Thyroid gland (tissue), 4 donors: ENCODE results near the gene PUDP. TPM values are rescaled to one million over a fixed set of nuclear protein-coding genes. Genes with fewer than 3 reads are reported as not detected.

Experiments used
- DNase-seq, 2 donors: peaks; one replicate each; pipeline ENCODE4 v3.0.0-alpha.2; 2019
- H3K27ac ChIP-seq, 3 donors: fragments of 200-600 bp; sonication (generic); 1 replicate in 2 of 3; 2 replicates in 1 of 3; pipeline ENCODE4 v1.5.1; 2016 to 2019; ENCODE audit warnings: mild to moderate bottlenecking in 1 of 3, moderate library complexity in 1 of 3
- H3K27me3 ChIP-seq: fragments of 200-600 bp; sonication (generic); one replicate; pipeline ENCODE4 v1.5.1; 2019
- H3K36me3 ChIP-seq, 2 donors: fragments of 200-600 bp; sonication (generic); one replicate each; pipeline ENCODE4 v1.5.1; 2016 to 2019
- H3K4me1 ChIP-seq, 2 donors: fragments of 200-600 bp; sonication (generic); one replicate each; pipeline ENCODE4 v1.5.1; 2017 to 2019
- H3K4me3 ChIP-seq, 3 donors: fragments of 200-600 bp; sonication (generic); replicated peaks in 1 of 3; 1 replicate in 2 of 3; 2 replicates in 1 of 3; pipeline ENCODE4 v1.5.1; 2016; ENCODE audit warnings: mild to moderate bottlenecking in 1 of 3
- H3K9me3 ChIP-seq: fragments of 200-600 bp; sonication (generic); one replicate; pipeline ENCODE4 v1.5.1; 2017
- POLR2A ChIP-seq, 2 donors: fragments of 450-650 bp; IDR thresholded peaks; one replicate each; pipeline ENCODE4 v1.6.1; 2017; ENCODE audit warnings: antibody characterized with exemption in 2 of 2, mild to moderate bottlenecking in 2 of 2, moderate library complexity in 1 of 2
- WGBS, 2 donors: methylation state at CpG; one replicate each; pipeline ENCODE4 v1.1.5; 2017; 5-methylcytosine and 5-hydroxymethylcytosine counted together
- intact Hi-C: fragments of 100-400 bp; cut with DNase I; formaldehyde crosslinking; loops from one replicate; pipeline ENCODE4 v1.15.1; 2023
- total RNA-seq, 4 donors: library from RNA; depleted of rRNA; stranded (reverse); fragments of >200 nt; gene quantifications; one replicate each; pipeline ENCODE4 v1.2.3, GENCODE V29; 2016
- TF ChIP-seq, protein P1 (sequence below), 6 experiments: fragments of 200-600 bp in 3 of 6; fragments of 450-650 bp in 3 of 6; sonication (generic) in 3 of 6; IDR thresholded peaks; one replicate each; pipeline ENCODE4 v1.5.1; 2016 to 2019; ENCODE audit warnings: antibody characterized with exemption in 6 of 6, mild to moderate bottlenecking in 2 of 6, inconsistent platforms in 1 of 6, moderate library complexity in 1 of 6

PUDP gene
- total RNA-seq, 4 donors from 2014 or later = 11.3 to 27.5 (median 18.0) TPM

GRCh38 chrX:7059859-7060258 lies 88.1 kb downstream of the PUDP start:
- TF ChIP-seq POLR2A (IDR thresholded peaks at IDR 0.05) = no peak
- TF ChIP-seq, protein P1, sequence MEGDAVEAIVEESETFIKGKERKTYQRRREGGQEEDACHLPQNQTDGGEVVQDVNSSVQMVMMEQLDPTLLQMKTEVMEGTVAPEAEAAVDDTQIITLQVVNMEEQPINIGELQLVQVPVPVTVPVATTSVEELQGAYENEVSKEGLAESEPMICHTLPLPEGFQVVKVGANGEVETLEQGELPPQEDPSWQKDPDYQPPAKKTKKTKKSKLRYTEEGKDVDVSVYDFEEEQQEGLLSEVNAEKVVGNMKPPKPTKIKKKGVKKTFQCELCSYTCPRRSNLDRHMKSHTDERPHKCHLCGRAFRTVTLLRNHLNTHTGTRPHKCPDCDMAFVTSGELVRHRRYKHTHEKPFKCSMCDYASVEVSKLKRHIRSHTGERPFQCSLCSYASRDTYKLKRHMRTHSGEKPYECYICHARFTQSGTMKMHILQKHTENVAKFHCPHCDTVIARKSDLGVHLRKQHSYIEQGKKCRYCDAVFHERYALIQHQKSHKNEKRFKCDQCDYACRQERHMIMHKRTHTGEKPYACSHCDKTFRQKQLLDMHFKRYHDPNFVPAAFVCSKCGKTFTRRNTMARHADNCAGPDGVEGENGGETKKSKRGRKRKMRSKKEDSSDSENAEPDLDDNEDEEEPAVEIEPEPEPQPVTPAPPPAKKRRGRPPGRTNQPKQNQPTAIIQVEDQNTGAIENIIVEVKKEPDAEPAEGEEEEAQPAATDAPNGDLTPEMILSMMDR (IDR thresholded peaks at IDR 0.05) = no peak
- intact Hi-C loops = no loop called here

DNA sequence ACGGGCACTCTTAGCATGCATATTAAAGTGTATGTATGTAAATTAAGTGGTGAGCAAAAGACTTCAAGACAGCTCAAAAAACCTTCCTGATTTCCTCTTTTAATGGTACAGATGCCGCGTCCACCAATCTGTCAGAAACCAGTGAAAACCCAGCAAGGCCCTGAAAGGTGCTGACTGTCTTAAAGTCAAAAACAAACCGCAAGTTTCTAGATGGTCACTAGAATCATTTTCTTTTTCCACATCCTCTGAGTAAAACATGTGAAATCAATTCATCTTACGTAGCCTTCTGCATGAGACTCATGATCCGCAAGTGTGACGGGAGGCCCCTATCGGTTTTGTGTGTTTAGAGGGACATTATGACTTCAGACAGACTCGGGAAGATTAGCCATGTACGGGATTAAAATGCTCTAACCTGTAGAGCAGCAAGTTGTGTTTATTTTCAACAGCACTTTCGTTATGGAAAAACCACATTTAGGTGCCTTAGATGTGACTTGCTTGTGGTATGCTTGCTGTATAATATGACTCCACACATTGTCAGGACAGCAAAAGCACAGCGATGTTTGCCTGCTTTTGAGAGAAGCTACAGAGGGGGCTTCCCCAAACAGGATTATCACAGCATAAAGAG lies 88.6 kb downstream of the PUDP start:
- Histone ChIP-seq H3K36me3 (peaks cover 0 to 2% of the 10 kb centered on the region in 2 donors), H3K9me3 (no peaks in the 10 kb centered on the region), H3K4me1 (peaks cover 0 to 5% of the 10 kb centered on the region in 2 donors), H3K27me3 (no peaks in the 10 kb centered on the region), H3K27ac (no peak overlapping the region), H3K4me3 (no peak overlapping the region)
- no peak for DNase-seq
- WGBS, 2 donors = 90 to 97% methylated on average over 12 of the region's 12 CpGs
- TF ChIP-seq, protein P1 (IDR thresholded peaks at IDR 0.05) = no peak
- no peak for TF ChIP-seq POLR2A (IDR thresholded peaks at IDR 0.05)
- intact Hi-C loops = no loop called here

More at GRCh38 chrX:7059859-7060258, 88.1 kb downstream of the PUDP start:
- Histone ChIP-seq H3K9me3 (no peaks in the 10 kb centered on the region), H3K4me1 (peaks cover 0 to 5% of the 10 kb centered on the region in 2 donors), H3K27ac (no peak overlapping the region), H3K27me3 (no peaks in the 10 kb centered on the region), H3K4me3 (no peak overlapping the region), H3K36me3 (peaks cover 0 to 2% of the 10 kb centered on the region in 2 donors)
- 96 to 97% methylated on average over 5 of the region's 5 CpGs for WGBS, 2 donors
- DNase-seq = no peak

GRCh38 chrX:7055386-7056137 lies 92.4 kb downstream of the PUDP start:
- peaks cover 0 to 5% of the 10 kb centered on the region in 2 donors for H3K4me1 ChIP-seq
- 62% methylated on average over 10 of the region's 10 CpGs for WGBS, 2 donors
- H3K27ac ChIP-seq = no peak overlapping the region
- TF ChIP-seq, protein P1 (IDR thresholded peaks at IDR 0.05) = no peak
- no peak for TF ChIP-seq POLR2A (IDR thresholded peaks at IDR 0.05)
- intact Hi-C loops = no loop called here
- no peak overlapping the region for H3K4me3 ChIP-seq
- peak in 1 of 2 donors; percentile 6 for DNase-seq
- no peaks in the 10 kb centered on the region for H3K9me3 ChIP-seq
- H3K27me3 ChIP-seq = no peaks in the 10 kb centered on the region
- H3K36me3 ChIP-seq = peaks cover 0 to 2% of the 10 kb centered on the region in 2 donors

- intact Hi-C loops = no loop called here
- no peak for DNase-seq
- peaks cover 0 to 5% of the 10 kb centered on the region in 2 donors for H3K4me1 ChIP-seq
- no peak for TF ChIP-seq POLR2A (IDR thresholded peaks at IDR 0.05)
- TF ChIP-seq, protein P1 (IDR thresholded peaks at IDR 0.05) = no peak
- no peaks in the 10 kb centered on the region for H3K9me3 ChIP-seq
- H3K27me3 ChIP-seq = no peaks in the 10 kb centered on the region
- H3K27ac ChIP-seq = no peak overlapping the region
- 88 to 89% methylated on average over 13 to 14 of the region's 14 CpGs for WGBS, 2 donors
- no peak overlapping the region for H3K4me3 ChIP-seq
- H3K36me3 ChIP-seq = peaks cover 0 to 5% of the 10 kb centered on the region in 2 donors
These were observed 93.4 kb downstream of the PUDP start for GRCh38 chrX:7054219-7055216.
